HepG2 (cell line): ENCODE results near the gene HNF1B. TPM values are rescaled to one million over a fixed set of nuclear protein-coding genes. Genes with fewer than 3 reads are reported as not detected.

Experiments
- ATAC-seq: fragments of 200-7000 bp; cut with Tn5 transposase; 3 replicates; pipeline ENCODE4 v1.9.1; 2020; ENCODE audit warnings: mild to moderate bottlenecking, moderate library complexity
- Bru-seq: library from RNA; stranded (reverse); fragments of 400-500 nt; gene quantifications from one replicate; lab custom pipeline; 2021; lab: Mats Ljungman, UMichigan
- BruChase-seq, 2 experiments: library from RNA; stranded (reverse); fragments of 400-500 nt; gene quantifications; one replicate each; lab custom pipeline; 2021; lab: Mats Ljungman, UMichigan
- BruUV-seq: library from RNA; stranded (reverse); fragments of 400-500 nt; replicated peaks from 2 replicates; lab custom pipeline; 2021; lab: Mats Ljungman, UMichigan
- CTCF ChIA-PET: fragments of 300-600 bp; formaldehyde crosslinking; extraction: SDS; loops from one replicate; lab custom pipeline; 2021; ENCODE audit warnings: low total read pairs, inconsistent platforms, low intra/inter-chr PET ratio; lab: Yijun Ruan, JAX
- POLR2A ChIA-PET: fragments of 350-600 bp; sonication (Branson Sonifier 250); formaldehyde crosslinking; loops from one replicate; lab custom pipeline; 2020; ENCODE audit warnings: antibody characterized with exemption, inconsistent platforms; lab: Yijun Ruan, JAX
- DNase-seq: peaks from one replicate; pipeline ENCODE4 v3.0.0-alpha.2; 2015; ENCODE audit warnings: low spot score
- FAIRE-seq: peaks from 3 replicates; lab custom pipeline; 2011; peaks lifted over from hg19 to GRCh38; lab: Jason Lieb, UNC
- H2AFZ ChIP-seq: one replicate; pipeline ENCODE4 v1.6.1; 2011; ENCODE audit warnings: low read length, inconsistent platforms
- H3K27ac ChIP-seq: fragments of 300-600 bp; 3 replicates; pipeline ENCODE4 v1.8.0; 2011; ENCODE audit warnings: mixed run types, mild to moderate bottlenecking, mixed read lengths, low read length, inconsistent platforms; ENCODE audit not compliant: insufficient read depth; ENCODE audit errors: extremely low read length
- H3K27me3 ChIP-seq, 2 experiments: fragments of 200-600 bp in 1 of 2; 2 replicates in 1 of 2; 3 replicates in 1 of 2; pipeline versions ENCODE4 v1.6.0 to v1.8.0; 2011; ENCODE audit warnings: low read length in 2 of 2, mild to moderate bottlenecking in 2 of 2, moderate library complexity in 2 of 2, inconsistent platforms in 1 of 2; ENCODE audit not compliant: insufficient read depth in 2 of 2, control insufficient read depth in 1 of 2
- H3K36me3 ChIP-seq, 2 experiments: fragments of 200-600 bp in 1 of 2; replicated peaks in 1 of 2; 2 replicates in 1 of 2; 3 replicates in 1 of 2; pipeline versions ENCODE4 v1.5.1 to v1.8.0; 2011; ENCODE audit warnings: low read length in 2 of 2, inconsistent platforms in 1 of 2; ENCODE audit not compliant: insufficient read depth in 2 of 2, control insufficient read depth in 1 of 2
- H3K4me1 ChIP-seq: 2 replicates; pipeline ENCODE4 v1.5.1; 2012; ENCODE audit warnings: low read length, inconsistent platforms; ENCODE audit not compliant: insufficient read depth
- H3K4me2 ChIP-seq: 2 replicates; pipeline ENCODE4 v1.6.0; 2011; ENCODE audit warnings: low read depth, low read length, inconsistent platforms
- H3K4me3 ChIP-seq, 3 experiments: fragments of 200-600 bp in 1 of 3; sonication (generic), shearing (Covaris generic) in 1 of 3; replicated peaks in 1 of 3; 2 replicates each; pipeline ENCODE4 v1.5.1; 2011 to 2016; ENCODE audit warnings: low read length in 3 of 3, inconsistent platforms in 2 of 3, low read depth in 2 of 3, mild to moderate bottlenecking in 2 of 3, control low read depth in 1 of 3, mixed read lengths in 1 of 3; ENCODE audit not compliant: insufficient read depth in 1 of 3
- H3K79me2 ChIP-seq: one replicate; pipeline ENCODE4 v1.6.1; 2011; ENCODE audit warnings: low read length, inconsistent platforms; ENCODE audit not compliant: insufficient read depth
- H3K9ac ChIP-seq: 2 replicates; pipeline ENCODE4 v1.6.0; 2011; ENCODE audit warnings: mild to moderate bottlenecking, low read depth, low read length, inconsistent platforms; ENCODE audit not compliant: insufficient read depth
- H3K9me3 ChIP-seq: 2 replicates; pipeline ENCODE4 v1.5.1; 2012; ENCODE audit warnings: mild to moderate bottlenecking, low read length
- H4K20me1 ChIP-seq: 2 replicates; pipeline ENCODE4 v1.6.0; 2011; ENCODE audit warnings: inconsistent platforms, mild to moderate bottlenecking, low read length, moderate library complexity; ENCODE audit not compliant: insufficient read depth
- ATF1 ChIP-seq: IDR thresholded peaks from 2 replicates; pipeline ENCODE4 v1.6.1; 2016; ENCODE audit warnings: mild to moderate bottlenecking, control low read depth
- ATF2 ChIP-seq: sonication (generic); formaldehyde crosslinking; IDR thresholded peaks from 2 replicates; pipeline ENCODE4 v1.4.0; 2020; ENCODE audit warnings: missing genetic modification reagents
- BRF2 ChIP-seq: sonication (generic); formaldehyde crosslinking; IDR thresholded peaks from 2 replicates; pipeline ENCODE4 v1.8.1; 2022; ENCODE audit warnings: mild to moderate bottlenecking, missing genetic modification reagents
- DRAP1 ChIP-seq: IDR thresholded peaks from 2 replicates; pipeline ENCODE4 v1.6.1; 2016; ENCODE audit warnings: missing genetic modification reagents, missing compliant biosample characterization
- ESRRA ChIP-seq: sonication (generic); formaldehyde crosslinking; IDR thresholded peaks from 2 replicates; pipeline ENCODE4 v1.5.1; 2020; ENCODE audit warnings: mild to moderate bottlenecking, low read depth, missing genetic modification reagents
- GTF3A ChIP-seq: sonication (generic); formaldehyde crosslinking; conservative IDR thresholded peaks from 2 replicates; pipeline ENCODE4 v1.4.0; 2020; ENCODE audit warnings: mild to moderate bottlenecking, missing genetic modification reagents
- NPAS2 ChIP-seq: sonication (generic); formaldehyde crosslinking; IDR thresholded peaks from 2 replicates; pipeline ENCODE4 v1.8.0; 2022; ENCODE audit warnings: mild to moderate bottlenecking, missing genetic modification reagents, borderline replicate concordance
- REPIN1 ChIP-seq: sonication (generic); formaldehyde crosslinking; IDR thresholded peaks from 2 replicates; pipeline ENCODE4 v1.8.0; 2022; ENCODE audit warnings: missing genetic modification reagents, low read depth, mild to moderate bottlenecking, borderline replicate concordance
- SALL1 ChIP-seq: sonication (generic); formaldehyde crosslinking; IDR thresholded peaks from 2 replicates; pipeline ENCODE4 v1.8.0; 2022; ENCODE audit warnings: mild to moderate bottlenecking, missing genetic modification reagents
- SMC3 ChIP-seq: IDR thresholded peaks from 2 replicates; pipeline ENCODE4 v1.6.1; 2011; ENCODE audit warnings: low read length, improper control_type of control experiment
- STAG1 ChIP-seq: sonication (generic); formaldehyde crosslinking; IDR thresholded peaks from 2 replicates; pipeline ENCODE4 v1.4.0; 2020; ENCODE audit warnings: missing genetic modification reagents
- ZFX ChIP-seq: sonication (generic); formaldehyde crosslinking; IDR thresholded peaks from 2 replicates; pipeline ENCODE4 v1.4.0; 2020; ENCODE audit warnings: mild to moderate bottlenecking, low read depth, missing genetic modification reagents, moderate library complexity
- ZNF619 ChIP-seq: sonication (generic); formaldehyde crosslinking; IDR thresholded peaks from 2 replicates; pipeline ENCODE4 v1.4.0; 2020; ENCODE audit warnings: mild to moderate bottlenecking, missing genetic modification reagents
- ZNF781 ChIP-seq: sonication (generic); formaldehyde crosslinking; IDR thresholded peaks from 2 replicates; pipeline ENCODE4 v1.5.1; 2020; ENCODE audit warnings: borderline replicate concordance, mild to moderate bottlenecking, missing genetic modification reagents; ENCODE audit errors: not compliant biosample characterization
- WGBS: methylation state at CpG from one replicate; pipeline ENCODE4 v1.1.6; 2017; ENCODE audit warnings: low lambda C conversion rate; 5-methylcytosine and 5-hydroxymethylcytosine counted together
- in situ Hi-C: cut with HindIII; loops from 2 replicates; pipeline ENCODE4 v1.10.0; 2017; ENCODE audit warnings: low pct_unique_long_range_greater_than_20kb; ENCODE audit not compliant: extremely low pct_ligation_motif_present
- intact Hi-C: fragments of 100-400 bp; cut with micrococcal nuclease; formaldehyde crosslinking; loops from one replicate; pipeline ENCODE4 v1.10.0; 2022; ENCODE audit not compliant: unreplicated experiment
- long read RNA-seq, 2 experiments: library from RNA in 1 of 2; library from polyadenylated mRNA in 1 of 2; stranded (forward) in 1 of 2; unstranded in 1 of 2; transcript quantifications; one replicate each; pipeline ENCODE4 v2.0.0, GENCODE V29; 2019 to 2022
- polyA minus RNA-seq, 3 experiments: library from RNA; depleted of rRNA, polyadenylated mRNA; stranded (reverse); fragments of >200 nt; gene quantifications; 2 replicates each; pipeline ENCODE4 v1.2.3, GENCODE V29; 2011; ENCODE audit warnings: low replicate concordance in 1 of 3
- polyA plus RNA-seq, 8 experiments: library from polyadenylated mRNA; depleted of rRNA in 3 of 8; stranded (reverse) in 7 of 8; unstranded in 1 of 8; fragments of >200 nt; fragmentation: Illumina TruSeq in 4 of 8; extraction: Trizol in 4 of 8; gene quantifications; 2 replicates each; pipeline versions ENCODE4 v1.2.1 to v1.2.3, GENCODE V29; 2011 to 2016; ENCODE audit warnings: low read depth in 4 of 8, missing spikeins in 1 of 8, mixed read lengths in 1 of 8; ENCODE audit not compliant: insufficient read depth in 1 of 8
- total RNA-seq, 5 experiments: library from RNA; depleted of rRNA; stranded (reverse); fragments of >200 nt; fragmentation: Illumina TruSeq; extraction: Trizol; gene quantifications; 2 replicates each; pipeline ENCODE4 v1.2.3, GENCODE V29; 2016; ENCODE audit warnings: low read depth in 1 of 5

HNF1B gene
- total RNA-seq (2016; rRNA removed; fragmentation: Illumina TruSeq; extraction: Trizol) (1.8 and 1.9 TPM in 2 replicates), polyA plus RNA-seq (2011; rRNA removed) (4.3 and 5.3 TPM in 2 replicates), polyA minus RNA-seq (2011; rRNA and poly(A)+ RNA removed; ENCODE audit: low replicate concordance) (10.9 TPM in 1 of 2 replicates, not detected in the other), Bru-seq, nascent RNA (percentile 59 among the genes with signal in this experiment), BruChase-seq, experiment 1, labeled RNA remaining after a 6-hour chase (percentile 56 among the genes with signal in this experiment), BruChase-seq, experiment 2, labeled RNA remaining after a 2-hour chase (percentile 55 among the genes with signal in this experiment)
- total RNA-seq (2016; cell fraction: cytosol; rRNA removed; fragmentation: Illumina TruSeq; extraction: Trizol; ENCODE audit: low read depth) = 0.71 TPM in 2 replicates
- 1.8 and 2.1 TPM in 2 replicates for total RNA-seq (2016; cell fraction: insoluble cytoplasmic fraction; rRNA removed; fragmentation: Illumina TruSeq; extraction: Trizol)
- 1.4 and 1.5 TPM in 2 replicates for total RNA-seq (2016; cell fraction: membrane; rRNA removed; fragmentation: Illumina TruSeq; extraction: Trizol)
- total RNA-seq (2016; cell fraction: nucleus; rRNA removed; fragmentation: Illumina TruSeq; extraction: Trizol) = 2.8 and 3.7 TPM in 2 replicates
- polyA plus RNA-seq (2011; cell fraction: cytosol; rRNA removed) = 4.9 and 7.0 TPM in 2 replicates
- polyA plus RNA-seq (2011; cell fraction: nucleus; rRNA removed) = 6.6 and 9.3 TPM in 2 replicates
- 6.9 and 8.5 TPM in 2 replicates for polyA plus RNA-seq (2012)
- 0.77 and 0.84 TPM in 2 replicates for polyA plus RNA-seq (2016; cell fraction: cytosol; fragmentation: Illumina TruSeq; extraction: Trizol; ENCODE audit: low read depth)
- polyA plus RNA-seq (2016; cell fraction: insoluble cytoplasmic fraction; fragmentation: Illumina TruSeq; extraction: Trizol; ENCODE audit: low read depth) = 3.8 and 5.8 TPM in 2 replicates
- 2.1 and 2.2 TPM in 2 replicates for polyA plus RNA-seq (2016; cell fraction: membrane; fragmentation: Illumina TruSeq; extraction: Trizol; ENCODE audit: low read depth)
- polyA plus RNA-seq (2016; cell fraction: nucleus; fragmentation: Illumina TruSeq; extraction: Trizol; ENCODE audit: insufficient read depth, low read depth) = 7.4 and 7.8 TPM in 2 replicates
- 3.4 and 5.0 TPM in 2 replicates for polyA minus RNA-seq (2011; cell fraction: cytosol; rRNA and poly(A)+ RNA removed)
- 8.7 and 9.5 TPM in 2 replicates for polyA minus RNA-seq (2011; cell fraction: nucleus; rRNA and poly(A)+ RNA removed)
- long read RNA-seq, experiment 1, partial matches to known transcripts = 0 of 3 reads
- long read RNA-seq, experiment 1, other reads (novel, unspliced or antisense) = 2 of 3 reads
- long read RNA-seq, experiment 2, partial matches to known transcripts = 1 of 5 reads
- long read RNA-seq, experiment 2, other reads (novel, unspliced or antisense) = 1 of 5 reads

GRCh38 chr17:37744961-37745800 lies at the start of gene HNF1B:
Gene HNF1B (minus strand): TSS chr17:37745059. CDS start chr17:37744884, 175 bp downstream.
- Histone ChIP-seq H4K20me1 (no peaks in the 10 kb centered on the region), H3K79me2 (peaks cover 42% of the 10 kb centered on the region), H3K4me1 (peaks cover 41% of the 10 kb centered on the region), H3K36me3 (no peaks in the 10 kb centered on the region), H3K27me3 (no peaks in the 10 kb centered on the region; a peak in 1 of 5 replicates), H3K4me2 (peak within 1 kb of the TSS; percentile 77), H3K9ac (peak within 1 kb of the TSS; percentile 93), H3K27ac (peak within 1 kb of the TSS; percentile 94), H3K9me3 (no peaks in the 10 kb centered on the region), H2AFZ (no peak within 1 kb of the TSS), H3K4me3 (peak within 1 kb of the TSS; percentile 77 to 89 (median 80))
- intact Hi-C loops (loop anchor here (10.0 kb wide), 1 partner anchor 60 kb away; no protein-coding TSS in a partner anchor), in situ Hi-C loops (loop anchor here (5.0 to 10.0 kb wide), 2 partner anchors 38 to 100 kb away; partner anchors contain the start of gene DDX52)
- no peak for FAIRE-seq
- ChIA-PET CTCF (no interaction called here), POLR2A (interaction anchor here (0.7 to 6.0 kb wide), 15 partner anchors 9 to 94 kb away, joined by 3 to 79 read pairs (median 5); no protein-coding TSS in a partner anchor)
- peak; percentile 63 for DNase-seq
- WGBS = under 1% methylated on average over 27 of the region's 35 CpGs
- ATAC-seq = peak; percentile 37
- BruUV-seq = TSS peak; percentile 70
- TF ChIP-seq SALL1 (peak; percentile 65; the same call in 1 of the 2 replicates), REPIN1 (CRISPR knock-in tag) (0 out of 2 replicates have a peak, but pooled peaks have one; percentile 41), DRAP1 (peak; percentile 97), GTF3A (no peak), ATF1 (CRISPR knock-in tag) (no peak), ESRRA (CRISPR knock-in tag) (no peak), ZFX (CRISPR knock-in tag) (peak; percentile 57; the same call in 1 of the 2 replicates), ZNF619 (CRISPR knock-in tag) (no peak), STAG1 (CRISPR knock-in tag) (no peak; the same call in 1 of the 2 replicates), BRF2 (CRISPR knock-in tag) (no peak), SMC3 (peak; percentile 2; the same call in 1 of the 2 replicates), ZNF781 (CRISPR knock-in tag) (no peak), NPAS2 (CRISPR knock-in tag) (no peak), ATF2 (CRISPR knock-in tag) (no peak)
